Forelimb muscle (tissue), 1 donor: ENCODE data around the gene HRK. TPM values are rescaled to one million over a fixed set of nuclear protein-coding genes. Genes with fewer than 3 reads are reported as not detected.
A peak's percentile ranks its signal among the peaks of the same experiment; 100 is the strongest.
"Not testable (repeated sequence)": the region's sequence is repeated elsewhere in the genome, so short reads cannot be mapped to it uniquely, and the experiment has no call there.

Source experiments
- DNase-seq: peaks from one replicate; pipeline ENCODE4 v3.0.0-alpha.2; 2013; ENCODE audit warnings: low read depth
- polyA plus RNA-seq: library from polyadenylated mRNA; unstranded; fragments of 120-200 nt; gene quantifications from one replicate; pipeline ENCODE4 v1.2.1, GENCODE V29; 2013; ENCODE audit not compliant: insufficient read length

The HRK gene
- polyA plus RNA-seq, 1 donor, result 0.28 TPM

- peak; percentile 60 for DNase-seq
These were observed 62.1 kb downstream of the HRK start for GRCh38 chr12:116818948-116819832.

GRCh38 chr12:116818341-116818856 lies 62.8 kb downstream of the HRK start:
- DNase-seq, result no peak

DNA sequence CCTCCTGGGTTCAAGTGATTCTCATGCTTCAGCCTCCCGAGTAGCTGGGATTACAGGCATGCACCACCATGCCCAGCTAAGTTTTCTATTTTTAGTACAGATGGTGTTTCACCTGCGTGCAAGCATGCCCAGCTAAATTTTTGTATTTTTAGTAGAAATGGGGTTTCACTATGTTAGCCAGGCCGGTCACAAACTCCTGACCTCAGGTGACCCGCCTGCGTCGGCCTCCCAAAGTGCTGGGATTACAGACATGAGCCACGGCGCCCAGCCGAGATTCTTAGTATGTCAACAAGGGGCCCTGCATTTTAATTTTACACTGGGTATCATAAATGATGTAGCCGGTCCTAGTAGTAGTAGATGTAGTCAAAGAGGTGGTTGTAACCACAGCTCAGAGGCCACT lies 66.5 kb downstream of the HRK start:
- DNase-seq, result not testable (repeated sequence)

- no peak for DNase-seq
These were observed 67.8 kb downstream of the HRK start for GRCh38 chr12:116813271-116814041.

DNA sequence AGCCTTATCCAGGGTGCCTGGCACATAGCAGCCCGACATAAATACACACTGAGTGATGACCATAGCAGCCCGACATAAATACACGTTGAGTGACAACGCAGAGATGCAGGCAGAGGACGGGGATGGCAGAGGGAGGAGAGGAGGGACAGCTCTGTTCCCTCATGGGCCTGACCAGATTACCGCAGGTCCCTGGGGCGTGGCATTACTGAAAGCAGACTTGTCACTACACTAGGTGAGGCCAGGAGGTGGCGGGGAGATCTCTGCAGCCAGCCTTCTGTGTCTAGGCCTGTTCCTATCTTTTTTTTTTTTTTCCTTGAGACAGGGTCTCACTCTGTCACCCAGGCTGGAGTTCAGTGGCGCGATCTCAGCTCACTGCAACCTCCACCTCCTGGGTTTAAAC lies 69.0 kb downstream of the HRK start:
- no peak for DNase-seq

DNA sequence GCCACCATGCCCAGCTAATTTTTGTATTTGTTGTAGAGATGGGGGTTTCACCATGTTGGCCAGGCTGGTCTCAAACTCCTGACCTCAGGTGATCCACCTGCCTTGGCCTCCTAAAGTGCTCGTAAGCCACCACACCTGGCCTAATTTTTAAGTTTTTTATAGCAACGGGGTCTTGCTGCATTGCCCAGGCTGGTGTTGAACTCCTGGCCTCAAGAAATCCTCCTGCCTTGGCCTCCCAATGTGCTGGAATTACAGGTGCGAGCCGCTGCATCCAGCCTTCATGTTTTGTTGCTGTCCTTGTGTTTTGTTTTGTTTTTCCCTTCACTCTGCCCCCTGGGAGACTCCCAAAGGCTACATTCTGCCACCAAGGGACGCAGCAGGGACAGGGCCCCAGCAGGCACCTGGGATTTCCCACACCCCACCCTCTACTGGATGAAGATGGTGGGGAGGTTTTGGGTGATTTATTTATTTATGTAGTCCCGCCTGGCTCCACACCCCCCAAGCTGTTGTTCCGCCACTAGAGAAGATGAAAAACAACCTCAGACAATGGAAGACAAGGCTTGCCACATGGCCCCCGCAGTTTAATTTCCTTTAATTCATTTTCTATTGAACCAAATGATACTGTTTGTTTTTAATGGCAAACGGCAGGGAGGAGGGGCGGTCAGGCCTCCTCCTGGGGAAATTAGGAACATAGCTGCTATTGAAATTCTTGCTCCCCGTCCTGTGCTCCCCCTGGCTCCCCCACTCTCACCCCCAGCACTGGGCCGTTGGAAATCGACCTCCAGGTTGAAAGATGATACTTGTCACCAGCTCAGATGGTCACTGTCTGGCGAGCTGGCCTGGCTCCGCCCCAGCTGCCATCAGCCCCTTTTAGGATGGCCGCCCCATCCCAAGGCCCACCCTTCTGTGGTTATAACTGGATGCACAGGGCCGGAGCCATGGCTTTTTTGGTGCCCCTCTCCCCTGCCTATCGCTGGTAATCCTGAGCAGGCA lies 72.8 kb downstream of the HRK start:
- no peak for DNase-seq

GRCh38 chr12:116807546-116807945 lies 73.7 kb downstream of the HRK start:
- no peak for DNase-seq

DNA sequence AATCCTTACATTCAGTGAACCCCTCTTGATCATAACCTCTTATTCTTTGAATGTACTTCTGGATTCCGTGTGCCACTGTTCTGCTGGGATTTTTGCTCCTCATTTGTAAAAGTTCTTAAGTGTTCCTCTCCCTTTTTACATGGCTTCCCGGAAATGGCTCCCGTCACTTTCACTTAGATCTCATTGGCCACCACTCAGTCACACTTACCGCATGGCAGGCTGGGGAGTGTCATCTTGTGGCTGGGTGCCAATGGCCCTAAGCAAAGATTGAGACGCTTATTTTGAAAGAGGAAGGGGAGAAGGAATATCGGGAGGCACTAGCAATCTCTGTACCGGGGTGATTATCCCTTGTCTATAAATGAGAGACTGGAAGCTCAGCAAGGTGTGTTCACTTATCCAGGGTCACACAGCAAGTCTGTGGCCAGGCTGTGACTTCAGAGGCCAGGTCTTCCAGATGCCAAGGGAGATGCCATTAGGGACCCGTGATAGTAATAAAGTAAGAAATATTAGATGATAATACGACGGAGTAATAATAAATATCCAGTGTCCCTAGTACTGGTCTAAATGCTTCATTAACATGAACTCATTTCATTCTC lies 74.3 kb downstream of the HRK start:
- DNase-seq, result no peak

Other genes with a start within 250 kb of the HRK start
- 11.6 TPM for gene SPRING1, start 143.4 kb downstream of the HRK start, polyA plus RNA-seq
- gene RNFT2, start 143.1 kb downstream of the HRK start, polyA plus RNA-seq, result 1.0 TPM
- 13.3 TPM for gene FBXW8, start 29.5 kb upstream of the HRK start, polyA plus RNA-seq
- gene TESC, start 218.0 kb upstream of the HRK start, polyA plus RNA-seq, result 5.2 TPM